ENCODE results near the gene PTGER1. TPM values are rescaled to one million over a fixed set of nuclear protein-coding genes. Genes with fewer than 3 reads are reported as not detected.
A peak's percentile ranks its signal among the peaks of the same experiment; 100 is the strongest.

The PTGER1 gene
- total and polyA plus RNA-seq, 9 of the 15 experiments (the other 6 are each of a cell fraction or from before 2014, with no cell fraction given) = 0.06 to 0.36 (median 0.31) TPM; not detected in 5

GRCh38 chr19:14514215-14514863 lies 39.2 kb upstream of the PTGER1 start (continued):
- TF ChIP-seq CHD7 (IDR thresholded peaks at IDR 0.05; ENCODE audit: low read depth, low read length) (no peak), RBM17 (IDR thresholded peaks at IDR 0.05; ENCODE audit: borderline replicate concordance, low read depth, low read length) (no peak), ZNF41 (CRISPR knock-in tag; conservative IDR thresholded peaks at IDR 0.05) (no peak), POLR2AphosphoS5 (IDR thresholded peaks at IDR 0.05; ENCODE audit: control insufficient read depth, insufficient read depth, low read depth, low read length) (peak; percentile 32)
